T-helper 2 cell treated with Interferon-gamma antibody and Interleukin-4, amounts not matched to agents 100 ng/mL and 5 ng/mL, for 36 hours (primary cell): ENCODE results near the gene PPP1R7. TPM values are rescaled to one million over a fixed set of nuclear protein-coding genes. Genes with fewer than 3 reads are reported as not detected.
"Not testable (repeated sequence)": the region's sequence is repeated elsewhere in the genome, so short reads cannot be mapped to it uniquely, and the experiment has no call there.

ENCODE experiments used
- intact Hi-C: fragments of 100-400 bp; cut with micrococcal nuclease; formaldehyde crosslinking; loops from one replicate; pipeline ENCODE4 v1.15.1; 2023
- total RNA-seq: library from RNA; stranded (reverse); gene quantifications from 2 replicates; pipeline ENCODE4 v1.2.3, GENCODE V29; 2022

The PPP1R7 gene
- total RNA-seq, 1 donor from 2014 or later, result 93.6 TPM

DNA sequence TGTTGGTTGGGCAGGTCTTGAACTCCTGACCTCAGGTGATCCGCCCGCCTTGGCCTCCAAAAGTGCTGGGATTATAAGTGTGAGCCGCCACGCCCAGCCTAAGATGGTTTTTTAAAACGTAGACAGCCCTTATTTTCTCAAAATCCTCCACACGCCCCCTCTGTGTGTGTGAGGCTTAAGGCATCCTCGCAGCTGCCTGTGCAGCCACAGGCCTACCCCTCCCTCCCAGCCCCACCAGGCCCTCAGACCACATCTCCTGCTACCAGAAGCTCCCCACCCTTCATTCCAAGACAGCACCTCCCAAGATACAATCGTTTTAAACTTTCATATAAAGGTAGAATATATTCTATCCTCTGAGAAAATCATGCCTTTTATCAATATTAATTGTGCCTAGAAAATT lies 43.0 kb downstream of the PPP1R7 start:
- intact Hi-C loops, result no loop called here

GRCh38 chr2:241194811-241195210 lies 44.5 kb downstream of the PPP1R7 start:
- intact Hi-C loops, result no loop called here

DNA sequence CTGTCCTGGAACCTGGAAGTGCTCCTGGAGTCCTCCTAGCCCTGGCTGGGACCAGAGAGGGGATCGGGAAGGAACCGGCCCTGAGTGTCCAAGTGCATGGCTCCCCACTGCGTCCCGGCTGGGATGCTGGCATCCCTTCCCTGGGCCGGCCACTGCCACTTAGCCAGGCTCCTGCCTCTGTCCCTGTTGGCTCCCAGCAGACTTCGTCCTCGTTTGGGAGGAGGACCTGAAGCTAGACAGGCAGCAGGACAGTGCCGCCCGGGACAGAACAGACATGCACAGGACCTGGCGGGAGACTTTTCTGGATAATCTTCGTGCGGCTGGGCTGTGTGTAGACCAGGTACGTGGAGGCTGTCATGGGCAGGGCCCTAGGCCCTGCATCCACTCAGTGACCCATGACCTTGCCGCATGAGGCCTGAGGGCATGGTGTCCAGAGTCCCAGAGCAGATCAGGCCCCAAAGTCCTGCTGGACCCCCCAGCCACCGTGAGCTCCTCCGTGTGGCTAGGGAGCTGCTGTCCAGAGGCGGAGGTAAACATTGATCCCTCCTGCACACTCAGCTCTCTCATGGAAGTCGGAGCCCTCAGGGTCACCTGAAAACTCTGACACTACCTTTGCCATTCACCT lies 45.4 kb downstream of the PPP1R7 start:
- intact Hi-C loops, result no loop called here

- intact Hi-C loops, result not testable (repeated sequence)
These were observed 47.0 kb downstream of the PPP1R7 start for GRCh38 chr2:241197246-241197645.

DNA sequence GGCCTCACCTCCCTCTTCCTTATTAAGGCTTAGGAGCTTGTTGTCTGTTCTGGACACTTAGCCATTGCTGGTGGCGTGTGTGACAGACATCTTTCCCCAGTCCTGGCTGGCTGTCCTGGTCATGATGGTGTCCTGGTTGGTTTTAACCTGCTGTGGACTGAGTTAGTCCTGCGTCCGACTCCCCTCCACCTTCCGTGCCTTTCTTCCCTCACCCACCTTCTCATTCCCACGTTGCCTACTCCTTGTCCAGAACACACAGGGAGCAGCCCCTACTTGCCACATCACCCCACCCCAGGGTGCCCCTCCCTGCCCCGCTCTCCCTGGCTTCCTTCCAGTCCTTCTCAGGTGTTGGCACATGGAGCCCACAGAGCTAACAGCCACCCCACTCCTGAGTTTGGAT lies 47.7 kb downstream of the PPP1R7 start:
- intact Hi-C loops, result no loop called here

GRCh38 chr2:241198381-241199279 lies 48.4 kb downstream of the PPP1R7 start:
- intact Hi-C loops, result no loop called here

DNA sequence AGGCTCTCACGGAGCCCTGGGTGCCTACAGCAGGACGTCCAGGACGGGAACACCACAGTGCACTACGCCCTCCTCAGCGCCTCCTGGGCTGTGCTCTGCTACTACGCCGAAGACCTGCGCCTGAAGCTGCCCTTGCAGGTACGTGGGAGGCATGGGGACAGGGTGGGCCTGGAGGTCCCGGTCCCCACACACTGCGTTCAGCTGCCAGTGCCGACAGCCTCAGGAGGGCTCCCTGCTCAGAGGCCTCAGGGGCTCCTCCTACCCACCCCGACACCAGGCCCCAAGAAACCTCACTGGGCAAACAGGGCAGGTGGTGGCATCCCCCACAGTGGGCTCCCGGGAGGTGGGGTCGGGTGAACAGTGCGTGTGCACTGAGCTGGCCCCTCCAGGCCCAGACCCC lies 49.0 kb downstream of the PPP1R7 start:
- intact Hi-C loops, result no loop called here

DNA sequence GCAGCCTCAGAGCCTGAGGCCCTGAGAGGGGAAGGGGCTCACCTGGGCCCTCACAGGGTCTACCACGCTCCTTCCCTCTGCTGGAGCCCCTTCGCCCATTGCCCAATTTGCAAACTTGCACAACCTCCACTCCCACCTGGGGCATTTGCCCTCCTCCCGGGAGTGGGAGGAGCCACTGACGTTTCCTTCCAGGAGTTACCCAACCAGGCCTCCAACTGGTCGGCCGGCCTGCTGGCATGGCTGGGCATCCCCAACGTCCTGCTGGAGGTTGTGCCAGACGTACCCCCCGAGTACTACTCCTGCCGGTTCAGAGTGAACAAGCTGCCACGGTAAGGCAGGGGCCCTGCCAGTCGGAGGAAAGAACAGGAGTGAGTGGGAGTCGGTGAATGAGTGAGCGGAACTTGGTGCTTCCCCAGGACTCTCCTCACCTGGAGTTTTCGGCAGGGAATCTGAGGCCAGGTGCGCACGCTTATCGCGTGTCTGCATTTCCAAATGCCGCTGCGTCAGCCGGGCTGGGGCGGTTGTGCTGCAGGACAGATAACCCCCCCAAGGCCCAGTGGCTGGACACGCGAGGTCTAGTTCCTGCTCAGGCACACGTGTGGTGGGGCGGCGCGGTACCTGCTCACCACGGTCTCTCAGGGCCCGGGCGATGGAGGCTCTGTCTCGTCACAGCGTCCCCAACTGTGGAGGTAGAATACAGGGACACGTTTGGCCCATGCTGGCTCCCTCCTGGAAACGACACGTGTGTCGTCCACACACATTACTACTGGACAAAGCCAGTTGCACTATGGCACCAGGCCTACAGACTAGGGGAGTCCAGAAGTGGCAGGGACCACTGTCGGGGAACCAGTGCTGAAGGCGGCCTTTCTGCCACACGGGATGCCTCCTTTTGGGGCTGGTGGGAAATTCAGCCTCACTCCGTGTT lies 49.9 kb downstream of the PPP1R7 start:
- intact Hi-C loops, result no loop called here

DNA sequence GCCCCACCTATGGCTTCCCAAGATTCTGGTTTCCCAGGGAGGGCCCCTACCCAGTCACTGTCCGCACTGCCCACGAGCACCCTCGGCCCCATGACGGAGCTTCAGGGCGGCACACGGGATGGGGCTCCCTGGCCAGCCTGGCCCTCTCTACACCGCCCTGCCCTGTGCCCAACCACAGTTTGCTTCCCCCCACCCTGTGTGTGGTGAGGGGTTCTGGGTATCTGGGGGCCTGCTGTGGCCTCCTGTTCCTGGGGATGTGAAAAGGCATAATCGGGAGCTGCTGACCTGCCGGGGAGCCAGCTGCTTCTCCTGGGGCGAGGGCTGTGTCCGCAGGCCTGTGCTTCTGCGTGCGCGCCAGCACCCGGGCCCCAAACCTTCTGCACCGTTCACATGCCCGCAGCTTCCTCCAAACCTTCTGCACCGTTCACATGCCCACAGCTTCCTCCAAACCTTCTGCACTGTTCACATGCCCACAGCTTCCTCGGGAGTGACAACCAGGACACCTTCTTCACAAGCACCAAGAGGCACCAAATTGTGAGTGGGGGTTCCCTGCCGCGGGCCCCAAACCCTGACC lies 50.6 kb downstream of the PPP1R7 start:
- intact Hi-C loops, result no loop called here

GRCh38 chr2:241201445-241202267 lies 51.4 kb downstream of the PPP1R7 start:
- intact Hi-C loops, result no loop called here

DNA sequence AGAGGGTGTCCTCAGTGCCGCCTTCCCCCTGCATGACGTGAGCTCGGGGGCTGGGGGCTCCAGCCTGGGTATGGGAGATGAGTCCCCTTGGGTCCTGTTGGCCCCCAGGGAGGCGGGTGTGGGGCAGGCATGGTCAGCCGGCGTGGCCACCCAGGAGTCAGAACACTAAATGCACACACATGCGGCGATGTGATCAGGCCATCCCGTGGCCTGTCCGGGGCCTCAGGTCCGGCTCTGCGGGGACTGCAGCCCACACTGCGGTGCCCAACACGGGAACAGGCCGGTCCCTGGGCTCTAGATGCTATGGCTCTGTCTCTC lies 52.0 kb downstream of the PPP1R7 start:
- intact Hi-C loops, result no loop called here

- intact Hi-C loops, result no loop called here
These were observed 52.4 kb downstream of the PPP1R7 start for GRCh38 chr2:241202681-241203080.

DNA sequence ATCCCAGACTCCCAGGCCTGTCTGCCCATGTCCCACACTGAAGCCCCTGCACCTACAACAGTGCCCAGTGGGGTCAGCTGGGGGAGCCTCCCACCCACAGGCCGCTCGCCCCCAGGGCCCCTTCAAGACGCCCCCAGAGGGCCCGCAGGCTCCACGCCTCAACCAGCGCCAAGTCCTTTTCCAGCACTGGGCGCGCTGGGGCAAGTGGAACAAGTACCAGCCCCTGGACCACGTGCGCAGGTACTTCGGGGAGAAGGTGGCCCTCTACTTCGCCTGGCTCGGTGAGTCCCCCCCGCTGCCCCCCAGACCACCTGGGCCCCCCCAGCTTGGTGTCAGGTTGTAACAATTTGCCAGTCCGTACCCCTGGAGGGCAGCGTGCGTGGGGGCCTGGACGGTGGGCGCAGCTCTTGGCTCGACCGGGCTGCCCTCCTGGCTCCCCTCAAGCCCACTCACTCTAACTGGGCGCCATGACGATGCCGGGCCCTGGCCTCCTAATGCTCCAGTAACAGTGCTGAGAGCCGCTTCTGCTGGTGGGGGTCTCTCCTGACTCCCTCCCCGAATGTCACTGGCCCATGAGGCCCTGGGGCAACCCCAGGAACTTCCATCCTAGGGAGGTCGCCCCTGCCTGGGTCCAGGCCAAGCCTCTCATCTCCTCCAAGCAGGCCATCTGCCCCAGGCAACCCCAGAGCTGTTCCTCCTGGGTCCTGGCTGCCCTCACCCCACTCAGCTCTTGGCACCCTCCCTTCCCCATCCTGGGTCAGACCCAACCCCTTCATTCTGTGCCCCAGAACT lies 53.1 kb downstream of the PPP1R7 start:
- intact Hi-C loops, result no loop called here

DNA sequence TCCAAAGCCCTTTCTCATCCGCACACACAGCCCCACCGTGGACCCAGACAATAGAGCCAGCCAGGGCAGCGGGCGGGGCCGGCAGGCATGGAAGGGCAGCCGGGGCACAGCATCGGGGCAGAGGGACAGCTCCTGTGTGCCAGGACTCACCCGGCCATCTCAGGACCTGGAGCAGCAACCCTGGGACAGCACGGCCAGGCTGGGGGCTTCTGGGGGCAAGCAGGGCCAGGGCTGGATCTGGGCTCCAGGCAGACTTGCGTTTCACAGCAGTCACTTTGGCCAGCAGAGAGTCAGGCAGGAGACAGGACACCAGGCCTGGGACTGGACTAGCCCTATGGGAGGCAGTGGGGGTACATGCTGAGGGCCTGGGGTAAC lies 53.7 kb downstream of the PPP1R7 start:
- intact Hi-C loops, result no loop called here

GRCh38 chr2:241204490-241204889 lies 54.2 kb downstream of the PPP1R7 start:
- intact Hi-C loops, result no loop called here

GRCh38 chr2:241205086-241205485 lies 54.8 kb downstream of the PPP1R7 start:
- intact Hi-C loops, result no loop called here

GRCh38 chr2:241207151-241207550 lies 56.9 kb downstream of the PPP1R7 start:
- intact Hi-C loops, result no loop called here

DNA sequence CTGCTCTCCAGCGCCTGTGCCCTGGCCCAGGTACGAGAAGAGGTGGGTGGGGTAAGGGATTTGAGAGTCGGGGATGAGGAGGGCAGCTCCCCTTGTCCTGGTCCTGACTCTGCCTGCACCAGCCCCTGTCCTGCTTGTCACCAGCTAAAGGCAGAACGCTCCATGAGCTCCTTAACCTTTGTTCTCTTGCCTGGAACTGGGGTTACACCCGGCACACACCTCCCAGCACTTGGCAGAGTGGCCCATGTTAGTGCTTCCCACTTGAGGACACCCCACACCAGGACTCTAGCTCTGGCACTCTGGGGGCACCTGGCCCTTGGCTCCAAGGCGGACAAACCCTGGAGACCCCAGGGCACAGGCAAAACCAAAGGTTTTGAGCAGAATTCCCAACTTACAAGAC lies 57.4 kb downstream of the PPP1R7 start:
- intact Hi-C loops, result no loop called here

- intact Hi-C loops, result no loop called here
These were observed 57.8 kb downstream of the PPP1R7 start for GRCh38 chr2:241208058-241208457.

- intact Hi-C loops, result no loop called here
These were observed 59.0 kb downstream of the PPP1R7 start for GRCh38 chr2:241209271-241209670.
